CD4-positive, alpha-beta T cell treated with Interleukin-15 for 4 hours (primary cell): Measurements from ENCODE around the gene ANXA1.
"Not testable (repeated sequence)": the region's sequence is repeated elsewhere in the genome, so short reads cannot be mapped to it uniquely, and the experiment has no call there.

Experiments
- DNase-seq: peaks from one replicate; pipeline ENCODE4 v3.0.0-alpha.2; 2020; ENCODE audit warnings: low spot score

Gene ANXA1

GRCh38 chr9:73168298-73168934 lies 16.8 kb downstream of the ANXA1 start:
- DNase-seq, result no peak

- DNase-seq, result no peak
These were observed 18.7 kb downstream of the ANXA1 start for GRCh38 chr9:73170185-73170957.

- no peak for DNase-seq
These were observed 21.2 kb downstream of the ANXA1 start for GRCh38 chr9:73172901-73173215.

GRCh38 chr9:73173557-73174329 lies 22.1 kb downstream of the ANXA1 start:
- no peak for DNase-seq

- no peak for DNase-seq
These were observed 22.8 kb downstream of the ANXA1 start for GRCh38 chr9:73174330-73174980.

- peak; percentile 26 for DNase-seq
These were observed 24.8 kb downstream of the ANXA1 start for GRCh38 chr9:73176450-73176875.

GRCh38 chr9:73178044-73178443 lies 26.4 kb downstream of the ANXA1 start:
- no peak for DNase-seq

- DNase-seq, result no peak
These were observed 27.9 kb downstream of the ANXA1 start for GRCh38 chr9:73179589-73179988.

GRCh38 chr9:73180403-73180802 lies 28.7 kb downstream of the ANXA1 start:
- DNase-seq, result no peak

- DNase-seq, result no peak
These were observed 31.3 kb downstream of the ANXA1 start for GRCh38 chr9:73182928-73183327.

GRCh38 chr9:73183428-73183827 lies 31.8 kb downstream of the ANXA1 start:
- no peak for DNase-seq

- peak; percentile 60 for DNase-seq
These were observed 32.5 kb downstream of the ANXA1 start for GRCh38 chr9:73183917-73184861.

- not testable (repeated sequence) for DNase-seq
These were observed 39.4 kb downstream of the ANXA1 start for GRCh38 chr9:73191109-73191508.

- DNase-seq, result no peak
These were observed 42.6 kb downstream of the ANXA1 start for GRCh38 chr9:73194284-73194683.

- no peak for DNase-seq
These were observed 47.8 kb downstream of the ANXA1 start for GRCh38 chr9:73199448-73199847.

GRCh38 chr9:73199886-73200285 lies 48.2 kb downstream of the ANXA1 start:
- DNase-seq, result no peak

GRCh38 chr9:73200694-73201452 lies 49.2 kb downstream of the ANXA1 start:
- DNase-seq, result peak; percentile 12

- DNase-seq, result no peak
These were observed 51.3 kb downstream of the ANXA1 start for GRCh38 chr9:73202980-73203379.

- no peak for DNase-seq
These were observed 53.3 kb downstream of the ANXA1 start for GRCh38 chr9:73204936-73205335.

GRCh38 chr9:73206851-73207250 lies 55.2 kb downstream of the ANXA1 start:
- DNase-seq, result no peak
